ENCODE measurements around the gene KIF1B. TPM values are rescaled to one million over a fixed set of nuclear protein-coding genes. Genes with fewer than 3 reads are reported as not detected.

The KIF1B gene
- total and polyA plus RNA-seq, 10 of the 15 experiments (the other 5 are each of a cell fraction or from before 2014, with no cell fraction given): 2.1 to 16.5 (median 8.7) TPM

GRCh38 chr1:10210841-10211804 lies 753 bp downstream of the KIF1B start:
- intact Hi-C loops (cut with micrococcal nuclease; ENCODE audit: unreplicated experiment): loop anchor here (1.0 to 5.0 kb wide), 2 partner anchors 127 to 216 kb away; no protein-coding TSS in a partner anchor
- 18% methylated on average over 30 of the region's 69 CpGs for WGBS (ENCODE audit: insufficient coverage, insufficient replicate concordance, low lambda C conversion rate, missing lambda C conversion rate)
- 0 out of 2 replicates have a peak, but pooled peaks have one; percentile 14 for TF ChIP-seq YY1 (IDR thresholded peaks at IDR 0.05; ENCODE audit: low read depth, low read length)
- 0 out of 2 replicates have a peak, but pooled peaks have one; percentile 7 for TF ChIP-seq ZNF217 (IDR thresholded peaks at IDR 0.05)
- peak; percentile 25 for TF ChIP-seq SMAD1 (IDR thresholded peaks at IDR 0.05; ENCODE audit: low read depth, partially characterized antibody)
- 0 out of 2 replicates have a peak, but pooled peaks have one; percentile 30 for TF ChIP-seq HDGF (IDR thresholded peaks at IDR 0.05)
- TF ChIP-seq PKNOX1 (IDR thresholded peaks at IDR 0.05): peak; percentile 20; the same call in 1 of the 2 replicates
- no peak for TF ChIP-seq TAF1 (IDR thresholded peaks at IDR 0.05; ENCODE audit: borderline replicate concordance, low read depth, low read length)
- no peak for TF ChIP-seq ZBED1 (IDR thresholded peaks at IDR 0.05; ENCODE audit: borderline replicate concordance)
- peak; percentile 44; the same call in 1 of the 2 replicates for TF ChIP-seq EED (IDR thresholded peaks at IDR 0.05; ENCODE audit: low read depth)
- peak; percentile 47; the same call in 1 of the 2 replicates for TF ChIP-seq RB1 (IDR thresholded peaks at IDR 0.05; ENCODE audit: borderline replicate concordance)
- TF ChIP-seq CHD4 (IDR thresholded peaks at IDR 0.05): no peak
- TF ChIP-seq ETV6 (conservative IDR thresholded peaks at IDR 0.05 in 1 of 2, IDR thresholded peaks at IDR 0.05 in 1 of 2; ENCODE audit: borderline replicate concordance in 1 of 2, low read depth in 1 of 2): no peak
- 0 out of 4 replicates have a peak, but pooled peaks of 1 of the 2 experiments have one; percentile 29 for TF ChIP-seq IKZF2 (IDR thresholded peaks at IDR 0.05)
- Histone ChIP-seq H3K4me3 (peak overlapping the region; percentile 84), H3K27me3 (replicated peaks in 1 of 2; ENCODE audit: control insufficient read depth in 2 of 2, insufficient read depth in 2 of 2, low read length in 1 of 2) (no peaks in the 10 kb centered on the region), H3K9ac (ENCODE audit: control insufficient read depth, insufficient read depth, low read length) (peak overlapping the region; percentile 72), H3K4me1 (ENCODE audit: control insufficient read depth, insufficient read depth, low read length) (peaks cover 7% of the 10 kb centered on the region), H3K36me3 (ENCODE audit: control insufficient read depth in 2 of 2, insufficient read depth in 2 of 2, low read length in 1 of 2) (no peaks in the 10 kb centered on the region), H4K20me1 (ENCODE audit: control insufficient read depth, insufficient read depth) (no peaks in the 10 kb centered on the region), H3K4me2 (ENCODE audit: control insufficient read depth, insufficient read depth) (peak overlapping the region; percentile 99), H3K27ac (ENCODE audit: control insufficient read depth, insufficient read depth) (peak overlapping the region; percentile 24; the same call in 1 of the 2 replicates), H3K79me2 (ENCODE audit: control insufficient read depth, insufficient read depth, low read length) (peaks cover 18% of the 10 kb centered on the region), H3K9me3 (replicated peaks; ENCODE audit: control insufficient read depth, insufficient read depth, low read length) (no peaks in the 10 kb centered on the region), H2AFZ (ENCODE audit: control insufficient read depth, low read depth, low read length) (peak overlapping the region; percentile 76)
- SMC1A ChIA-PET (ENCODE audit: uncharacterized antibody, unreplicated experiment): interaction anchor here (0.6 to 2.9 kb wide), 12 partner anchors 14 to 218 kb away, joined by 3 to 57 read pairs (median 5); partner anchors contain the start of gene PGD
- in situ Hi-C loops (cut with MboI): no loop called here
- POLR2A ChIA-PET: interaction anchor here (0.6 to 1.3 kb wide), 5 partner anchors 10 to 712 kb away, joined by 3 to 6 read pairs (median 4); no protein-coding TSS in a partner anchor
- FAIRE-seq (no peak), DNase-seq (ENCODE audit: low read depth, low spot score) (no peak), ATAC-seq (peak; percentile 5; the same call in 2 of the 3 replicates)
- TSS peak; percentile 68 for BruUV-seq (replicated peaks)
- RAD21 ChIA-PET (ENCODE audit: unreplicated experiment): interaction anchor here (0.5 to 4.1 kb wide), 26 partner anchors 16 to 283 kb away, joined by 3 to 46 read pairs (median 4); partner anchors contain the start of genes CENPS and PGD
- CTCF ChIA-PET: interaction anchor here (0.6 to 4.5 kb wide), 34 partner anchors 7 to 776 kb away, joined by 3 to 110 read pairs (median 7); partner anchors contain the start of genes CENPS and PGD
